ENCODE results near the gene TSPAN9.

The TSPAN9 gene

DNA sequence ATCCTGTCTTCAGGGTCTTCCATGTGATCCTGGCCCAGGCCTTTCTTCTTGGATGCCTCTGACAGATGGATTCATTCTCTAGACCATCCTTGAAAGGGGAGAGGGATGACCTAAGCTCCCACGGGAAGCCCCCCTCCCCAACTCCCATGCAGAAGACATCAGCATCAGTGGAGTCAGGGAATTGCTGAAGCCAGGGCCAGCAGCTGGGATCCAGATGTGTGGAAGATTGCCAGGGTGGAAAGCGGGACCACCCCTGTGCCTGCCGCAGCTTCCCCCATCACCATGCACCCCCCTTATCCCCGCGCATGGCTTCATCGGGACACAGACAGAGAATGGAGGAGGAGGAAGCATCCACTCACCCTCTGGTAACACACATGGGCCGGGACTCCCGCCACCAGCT is 230.2 kb downstream of the TSPAN9 start:
- DNase-seq: no peak

DNA sequence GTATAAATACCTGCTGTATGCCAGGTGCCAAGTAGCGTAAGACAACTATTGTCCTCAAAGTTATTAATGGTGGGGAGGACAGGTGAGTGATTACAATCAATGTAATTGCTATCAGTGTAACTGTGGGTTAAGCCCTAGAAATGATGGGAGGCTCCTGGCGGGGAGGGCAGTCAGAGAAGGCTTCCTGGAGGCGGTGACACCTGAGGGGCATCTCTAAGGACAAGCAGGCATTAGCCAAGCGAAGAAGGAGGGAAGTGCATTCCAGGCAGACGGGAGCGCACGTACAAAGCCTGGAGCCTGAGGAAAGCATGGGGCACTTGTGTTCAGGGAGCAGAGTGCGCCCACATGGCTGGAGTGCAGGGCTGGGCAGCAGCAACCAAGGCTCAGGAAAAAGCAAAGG is 230.9 kb downstream of the TSPAN9 start:
- DNase-seq: no peak

DNA sequence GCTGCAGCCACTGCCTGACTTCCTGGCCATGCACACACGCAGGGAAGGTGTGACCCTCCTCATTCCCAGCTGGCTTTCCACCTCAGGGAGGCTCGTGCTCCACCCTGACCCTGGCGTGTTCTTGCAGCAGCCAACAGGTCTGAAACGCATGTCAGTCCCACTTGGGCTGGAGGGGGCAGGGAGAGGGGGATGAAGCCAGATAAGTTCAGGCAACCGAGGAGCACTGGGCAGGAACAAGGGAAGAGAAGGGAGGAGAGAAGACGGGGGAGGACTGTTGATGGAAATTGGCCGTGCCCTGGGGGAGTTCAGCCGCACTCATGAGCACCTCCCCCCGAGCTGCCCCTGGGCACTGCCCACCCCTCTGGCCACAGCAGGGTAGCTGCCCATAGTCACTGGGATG is 231.4 kb downstream of the TSPAN9 start:
- no peak for DNase-seq

DNA sequence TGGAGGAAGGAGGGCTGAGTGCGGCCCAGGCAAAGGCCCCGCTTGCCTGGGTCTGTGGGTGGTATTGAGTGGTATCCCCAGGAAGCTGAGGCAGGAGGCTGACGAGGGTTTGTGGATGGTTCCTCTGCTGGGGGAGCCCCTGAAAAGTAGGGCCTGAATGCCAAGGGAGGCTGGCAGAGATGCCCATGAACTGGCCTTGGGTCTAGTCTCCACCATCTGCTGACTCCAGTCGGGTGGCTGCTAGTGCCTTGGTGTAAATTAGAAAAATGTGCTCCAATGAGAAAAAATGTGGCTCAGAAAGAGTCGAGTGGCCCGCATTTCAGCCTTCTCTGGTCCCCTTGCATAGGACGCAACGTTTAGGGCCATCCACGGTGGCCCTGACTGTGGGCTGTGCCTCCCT is 232.6 kb downstream of the TSPAN9 start:
- DNase-seq: no peak

DNA sequence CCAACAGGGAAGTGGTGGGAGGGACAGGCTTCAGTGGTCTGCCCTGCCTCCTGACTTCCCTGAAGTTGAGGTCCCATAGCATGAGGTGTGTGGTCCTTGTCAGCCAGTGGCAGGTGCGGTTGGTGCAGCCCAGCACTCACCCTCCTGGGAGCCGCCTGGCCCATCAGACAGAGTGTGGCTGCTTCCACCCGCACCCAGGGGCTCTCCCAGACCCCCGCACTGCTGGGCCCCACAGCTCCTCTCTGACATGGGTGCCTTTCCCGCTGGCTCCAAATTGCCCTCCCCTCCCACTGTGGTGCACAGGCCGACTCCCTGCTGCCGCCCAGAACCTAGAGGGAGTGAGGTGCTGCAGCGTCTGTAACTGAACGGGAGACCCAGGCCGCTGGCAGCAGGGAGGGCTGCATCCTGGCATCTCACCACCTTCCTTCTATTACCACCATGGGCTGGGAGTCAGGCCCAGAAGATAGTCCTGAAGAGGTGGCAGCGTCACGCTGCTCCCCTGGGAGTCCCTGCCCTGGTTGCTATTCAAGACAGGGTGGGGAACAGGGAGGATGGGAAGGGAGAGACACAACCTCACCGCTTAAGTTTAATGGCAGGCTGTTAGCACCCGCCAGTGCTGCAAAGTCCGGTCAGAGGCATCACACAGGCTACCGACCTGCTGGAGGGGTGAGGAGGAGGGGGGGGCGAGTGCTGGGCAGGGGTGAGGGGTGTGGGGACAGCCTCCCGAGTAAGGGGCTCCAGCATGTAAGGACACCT is 233.3 kb downstream of the TSPAN9 start:
- no peak for DNase-seq

DNA sequence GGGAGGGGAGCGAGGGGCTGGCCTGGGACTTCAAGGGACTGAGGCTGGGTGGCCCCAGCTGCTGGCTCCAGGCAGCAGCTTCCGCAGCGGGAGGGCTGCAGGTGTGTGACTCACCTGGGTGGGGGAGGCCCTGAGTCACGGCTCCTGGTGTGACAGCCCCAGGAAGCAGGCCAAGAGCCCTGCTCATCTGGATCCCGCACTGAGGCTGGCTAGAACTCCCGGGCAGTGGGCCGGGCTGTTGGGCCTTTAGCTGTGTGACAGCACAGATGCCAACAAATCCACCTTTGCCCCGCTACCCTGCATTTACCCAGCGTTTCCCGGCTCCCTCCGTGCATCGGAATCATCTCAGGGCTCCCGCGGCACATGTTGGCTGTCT is 233.8 kb downstream of the TSPAN9 start:
- DNase-seq: no peak

DNA sequence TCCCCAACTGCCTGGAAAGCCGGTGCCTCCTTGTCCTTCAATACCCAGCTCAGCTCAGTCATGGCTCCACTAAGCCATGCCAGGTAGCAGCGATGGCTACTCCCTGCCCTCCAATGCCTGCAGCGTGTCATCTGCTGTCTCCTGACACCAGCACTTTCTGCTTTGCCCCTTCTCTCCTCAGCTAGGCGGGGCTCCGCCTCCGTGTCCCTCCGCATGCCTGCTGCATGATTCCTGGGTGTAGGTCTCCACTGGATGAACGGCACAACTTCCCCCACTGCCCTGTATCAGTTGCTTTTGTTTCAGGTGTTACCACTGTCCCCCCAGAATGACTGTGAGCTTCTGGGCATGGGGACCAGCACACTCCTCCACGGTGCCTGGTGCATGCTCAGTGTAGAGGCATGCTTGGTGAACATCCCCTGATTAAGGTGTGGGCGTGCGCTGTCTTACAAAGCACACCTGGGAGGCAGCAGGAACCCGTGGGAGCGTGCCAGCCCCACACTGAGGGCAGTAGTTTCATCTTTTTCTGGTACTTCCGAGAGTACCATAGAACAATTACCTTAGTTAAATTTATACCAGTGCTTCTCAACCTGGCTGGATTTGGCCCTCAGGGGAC is 234.4 kb downstream of the TSPAN9 start:
- no peak for DNase-seq

DNA sequence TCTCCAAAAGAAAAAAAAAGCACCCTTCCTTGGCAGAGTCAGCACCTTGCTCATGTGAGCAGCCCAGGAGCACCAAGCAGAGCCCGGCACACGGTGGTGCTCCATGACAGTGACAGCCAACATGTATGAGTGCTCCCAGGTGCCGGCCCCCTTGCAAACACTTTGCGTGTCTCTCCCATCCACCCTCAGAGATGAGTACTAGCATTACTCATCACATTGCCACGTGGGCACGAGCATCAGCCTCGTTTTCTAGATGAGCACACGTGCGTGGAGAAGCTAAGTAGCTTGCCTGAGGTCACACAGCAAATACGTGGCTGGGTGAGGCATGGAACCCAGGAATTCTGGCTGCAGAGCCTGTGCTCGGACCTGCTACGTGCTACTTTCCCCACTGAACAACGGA is 235.9 kb downstream of the TSPAN9 start:
- no peak for DNase-seq

DNA sequence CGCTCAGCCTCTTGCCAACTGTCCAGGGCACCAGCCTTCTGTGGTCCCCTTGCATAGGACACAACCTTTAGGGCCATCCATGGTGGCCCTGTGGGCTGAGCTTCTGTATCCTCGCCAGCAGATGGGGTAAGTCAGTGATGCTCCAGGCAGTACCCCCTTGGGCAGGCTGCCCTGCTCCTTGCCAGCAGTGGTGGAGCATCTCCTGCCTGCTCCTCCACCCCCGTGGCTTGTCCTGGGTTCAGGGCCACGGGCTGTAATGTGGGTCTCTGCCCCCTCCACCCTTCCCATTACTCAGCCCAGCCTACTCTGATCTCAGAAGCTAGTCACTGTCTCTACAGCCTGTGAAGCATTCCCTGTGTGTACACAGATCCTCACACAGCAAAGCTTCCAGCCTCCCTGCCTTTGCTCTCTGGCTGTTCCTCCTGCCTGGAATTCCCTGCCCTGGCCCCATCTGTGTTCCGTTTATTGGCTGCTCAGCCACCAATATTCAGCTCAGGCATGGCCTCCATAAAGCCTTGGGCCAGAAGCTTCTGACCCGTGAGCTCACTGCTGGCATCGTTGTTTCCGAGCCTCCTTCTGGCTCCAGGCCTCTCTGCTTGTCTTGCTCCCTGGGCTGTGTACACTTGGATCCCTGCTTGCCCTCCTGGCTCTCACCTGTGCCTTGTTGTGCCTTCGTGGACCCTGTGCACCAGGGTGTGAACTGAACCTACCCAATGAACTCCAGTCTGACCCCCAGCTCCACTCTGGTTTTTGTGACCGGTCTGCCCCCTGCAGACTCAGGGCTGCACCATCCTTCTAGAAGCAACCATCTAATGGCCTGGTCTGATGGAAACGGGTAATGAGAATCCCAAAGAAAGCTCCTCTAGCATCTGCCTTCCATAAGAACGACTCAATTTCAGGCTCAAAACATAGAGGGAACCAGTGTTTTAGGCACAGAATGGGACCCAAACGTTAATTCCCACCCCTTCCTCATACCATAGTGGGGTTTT is 236.8 kb downstream of the TSPAN9 start:
- no peak for DNase-seq

DNA sequence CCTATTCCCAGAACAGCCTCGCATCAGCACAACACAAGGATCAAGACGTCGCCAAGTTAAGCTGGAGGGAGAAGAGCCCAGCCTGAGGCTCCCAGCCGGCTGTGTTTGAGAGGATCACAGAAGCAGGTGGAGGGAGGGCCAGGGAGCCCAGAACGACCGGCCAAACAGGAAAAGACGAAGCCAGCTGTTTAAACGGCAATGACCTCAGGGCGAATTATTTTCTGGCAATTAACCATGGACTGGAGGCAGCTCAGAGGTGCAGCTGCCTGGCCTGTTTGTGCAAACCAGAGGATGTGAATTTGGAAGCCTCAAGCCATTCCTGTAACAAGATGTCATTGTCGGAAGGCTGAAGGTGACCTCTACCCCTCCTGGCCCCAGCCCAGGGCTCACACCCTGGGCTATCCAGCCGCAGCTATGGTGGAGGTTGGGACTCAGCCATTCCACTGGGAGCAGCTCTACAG is 238.1 kb downstream of the TSPAN9 start:
- DNase-seq: no peak

DNA sequence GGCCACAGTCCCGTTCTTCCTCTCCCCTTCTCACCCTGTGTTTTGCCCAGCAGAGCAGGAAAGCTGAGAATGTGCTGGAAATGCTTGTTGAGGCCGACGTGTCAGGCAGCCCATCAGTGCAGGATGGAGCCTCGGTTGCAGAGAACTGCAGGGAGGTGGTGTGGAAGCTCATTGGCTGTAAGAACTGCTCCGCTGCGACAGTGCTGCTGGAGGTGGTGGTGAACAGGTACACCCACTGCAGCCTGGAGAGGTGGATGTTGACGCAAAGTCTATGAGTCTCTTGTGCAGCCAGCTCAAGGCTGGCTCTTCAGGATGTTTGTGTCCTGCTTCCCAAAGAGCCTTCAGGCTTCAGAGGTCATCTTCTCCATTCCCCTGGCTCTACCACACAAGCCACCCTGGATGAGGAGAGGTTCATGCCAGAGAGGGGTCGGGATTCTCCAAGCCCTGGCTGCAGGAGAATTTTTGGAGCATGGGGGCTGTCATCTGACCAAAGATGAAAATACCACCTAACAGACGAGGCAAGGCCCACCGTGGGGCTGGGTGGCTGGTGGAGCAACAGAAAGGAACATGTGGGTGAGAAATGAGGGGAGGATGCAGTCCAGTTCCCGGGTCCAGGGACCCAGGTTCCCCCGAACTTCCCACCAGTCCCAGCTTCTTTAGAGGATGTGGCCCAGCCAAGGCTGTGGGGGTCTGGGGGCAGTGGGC is 239.7 kb downstream of the TSPAN9 start:
- DNase-seq: no peak

DNA sequence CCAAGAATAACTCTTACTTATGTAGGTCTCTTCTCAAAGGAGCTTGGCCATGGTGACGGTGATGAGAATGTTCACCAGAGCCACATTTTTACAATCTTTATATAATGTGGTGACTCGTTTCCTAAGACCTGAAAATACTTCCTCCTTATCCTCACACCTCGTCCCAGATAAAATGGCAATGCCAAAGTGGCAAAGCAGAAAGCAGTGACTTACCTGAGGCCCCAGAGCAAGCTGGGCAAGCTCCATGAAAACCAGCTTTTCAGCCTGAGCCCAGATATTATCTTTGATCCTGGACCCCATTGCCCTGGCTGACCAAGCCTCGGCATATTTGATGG is 240.3 kb downstream of the TSPAN9 start:
- no peak for DNase-seq

DNA sequence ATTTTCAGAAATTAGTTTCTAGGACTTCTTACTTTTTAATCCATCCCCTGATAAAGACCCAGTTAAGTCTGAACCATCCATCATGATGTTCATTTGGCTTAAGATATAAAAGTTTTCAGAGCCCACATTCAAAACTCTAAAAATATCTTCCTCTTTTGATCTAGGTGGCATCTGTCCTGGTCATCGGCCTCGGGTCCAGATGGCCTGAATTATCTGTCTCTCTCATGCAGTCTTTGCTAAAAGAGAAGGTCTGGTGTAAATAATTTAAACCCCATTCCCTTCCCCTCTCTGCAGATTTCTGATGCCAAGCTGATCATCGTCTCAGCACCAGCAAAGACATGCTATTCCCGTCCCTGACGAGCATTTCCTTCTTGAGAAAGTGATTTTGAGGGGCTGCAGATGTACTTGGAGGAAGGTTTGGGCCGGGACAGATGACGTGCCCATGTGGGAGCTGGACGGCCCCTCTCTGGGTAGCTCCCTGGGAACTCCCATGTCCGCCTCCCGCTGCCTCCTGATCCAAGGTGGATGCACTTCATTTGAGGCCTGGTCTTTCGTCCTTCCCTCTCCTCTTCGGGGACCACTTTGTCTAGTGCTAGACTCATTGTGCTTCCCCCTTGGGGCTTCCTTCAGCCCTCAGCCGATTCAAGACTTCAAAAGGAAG is 240.8 kb downstream of the TSPAN9 start:
- no peak for DNase-seq

DNA sequence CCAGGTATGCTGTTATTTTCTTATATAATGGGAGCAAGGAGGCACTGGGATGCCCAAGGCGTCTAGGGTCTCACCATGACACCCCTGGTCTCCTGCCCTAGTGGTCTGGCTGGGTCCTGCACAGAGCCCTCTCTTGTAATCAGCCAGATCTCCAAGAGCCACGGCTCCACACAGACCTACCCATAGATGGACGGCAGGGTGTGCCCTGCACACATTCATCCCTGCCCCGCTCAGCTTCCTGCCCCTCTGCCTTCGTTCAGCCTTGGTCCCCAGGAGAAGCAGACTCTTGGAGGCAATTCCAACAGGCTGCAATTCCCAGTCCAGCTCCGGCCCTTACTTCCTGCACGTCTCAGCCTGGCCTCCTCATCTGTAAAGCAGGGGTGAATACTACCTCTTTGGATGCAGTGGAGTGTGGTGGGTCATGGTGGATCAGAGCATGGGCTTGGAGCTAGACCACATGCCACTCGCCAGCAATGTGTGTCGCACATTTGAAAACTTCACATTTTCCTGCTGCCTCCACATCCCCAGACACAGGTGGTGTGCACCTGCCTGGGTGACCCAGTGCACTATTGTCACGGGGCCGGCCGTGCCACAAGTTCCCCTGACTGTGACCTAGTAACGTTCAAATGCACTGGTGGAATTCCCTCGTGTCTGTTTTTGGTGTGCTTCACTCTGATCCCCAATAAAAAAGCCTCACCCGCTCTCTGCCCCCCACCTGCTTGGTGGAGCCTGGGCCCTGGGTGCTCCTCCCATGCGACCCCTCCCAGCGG is 242.7 kb downstream of the TSPAN9 start:
- no peak for DNase-seq

DNA sequence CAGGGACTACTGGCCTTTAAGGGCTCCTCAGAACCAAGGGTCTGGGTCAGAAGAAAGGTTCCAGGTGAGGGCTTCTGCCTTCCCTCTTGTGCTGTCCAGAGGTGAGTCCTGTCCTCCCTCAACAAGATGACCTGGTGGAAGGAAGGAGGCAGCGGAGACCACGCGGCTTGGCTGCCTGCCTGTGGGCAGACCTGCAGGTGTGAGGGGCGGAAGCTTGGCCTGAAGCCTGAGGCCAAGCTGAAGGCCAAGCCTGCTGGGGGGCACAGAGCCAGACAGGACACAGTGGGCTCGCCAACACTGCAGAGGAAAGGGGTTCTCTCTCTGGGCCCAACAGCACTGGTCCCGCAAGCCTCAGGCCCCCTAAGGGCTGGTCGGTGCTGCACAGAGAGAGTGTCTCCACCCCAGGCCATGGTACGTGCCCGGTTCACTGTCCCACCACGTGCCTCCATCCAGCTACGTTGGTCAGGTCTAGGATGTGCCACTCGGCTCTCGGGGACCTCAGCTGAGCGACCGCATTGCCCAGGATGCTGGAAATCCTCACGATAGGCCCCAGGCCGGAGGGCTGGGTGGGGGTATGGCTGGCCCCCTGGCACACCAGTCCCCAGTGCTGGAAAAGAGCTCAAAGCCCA is 243.8 kb downstream of the TSPAN9 start:
- DNase-seq: no peak

DNA sequence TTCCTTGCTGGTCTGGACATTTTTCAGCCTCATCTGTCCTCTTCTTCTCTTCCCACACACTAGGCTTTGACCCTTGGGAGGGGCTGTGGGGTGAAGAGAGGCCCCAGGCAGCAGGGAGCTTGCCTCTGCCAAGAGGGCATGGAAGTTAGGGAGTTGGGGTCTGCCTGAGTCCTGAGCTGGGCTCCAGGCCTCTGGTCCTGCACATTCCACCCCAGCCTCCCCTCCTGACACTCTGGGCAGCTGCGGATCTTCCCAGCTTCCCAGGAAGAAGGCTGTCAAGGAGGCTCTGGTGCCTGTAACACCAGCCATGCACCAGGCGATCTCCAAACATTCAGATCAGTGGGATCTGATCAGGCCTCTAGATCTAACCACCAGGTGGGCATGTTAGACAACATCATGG is 244.7 kb downstream of the TSPAN9 start:
- no peak for DNase-seq

DNA sequence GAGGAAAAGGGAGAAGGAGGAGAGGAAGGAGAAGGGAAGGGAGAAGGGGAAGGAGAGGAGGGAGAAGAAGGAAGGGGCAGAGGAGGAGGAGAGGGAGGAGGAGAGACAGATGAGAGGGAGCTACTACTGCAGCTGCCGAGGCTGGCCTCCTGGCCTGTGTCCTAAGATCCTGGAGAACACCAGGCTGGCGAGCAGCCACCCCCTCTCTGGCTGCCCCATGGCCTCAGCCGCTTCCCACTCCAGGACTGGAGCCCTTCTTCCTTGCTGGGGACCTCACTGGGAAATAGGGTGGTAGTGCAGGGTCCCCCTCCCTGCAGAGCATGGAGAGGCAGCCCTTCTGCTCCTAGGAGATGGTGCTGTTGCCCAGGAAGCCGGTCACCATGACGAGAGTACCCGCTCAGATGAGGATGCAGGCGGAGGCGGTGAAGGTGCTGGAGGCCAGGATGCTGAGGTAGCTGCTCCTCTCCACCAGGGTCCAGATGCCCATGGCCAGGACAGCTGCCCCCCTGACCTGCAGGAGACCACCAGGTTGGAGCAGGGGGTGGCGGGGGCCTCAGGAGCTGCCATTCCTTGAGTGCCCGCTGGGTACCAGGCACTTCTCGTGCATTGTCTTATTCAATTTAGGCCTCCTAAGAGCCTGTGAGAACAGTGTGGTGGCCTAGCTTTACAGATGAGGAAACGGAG is 246.0 kb downstream of the TSPAN9 start:
- DNase-seq: no peak

DNA sequence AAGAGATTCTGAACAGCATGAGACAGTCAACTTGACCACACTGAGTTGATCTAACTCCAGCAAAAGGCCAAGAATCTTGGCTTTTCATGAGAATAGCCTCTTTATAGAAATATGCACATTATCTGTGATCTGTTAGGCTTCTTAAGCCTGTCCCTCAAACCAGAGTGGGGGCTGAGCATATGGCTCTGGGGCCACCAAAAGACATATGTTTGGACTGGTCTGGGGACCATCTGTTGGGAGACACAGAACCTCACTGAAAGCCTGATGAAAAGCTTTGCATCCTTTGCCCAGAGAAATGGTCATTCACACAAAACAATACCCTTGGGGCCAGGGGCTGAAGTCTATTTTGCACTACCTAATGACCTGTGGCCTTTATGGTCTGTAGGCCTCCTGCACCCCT is 248.6 kb downstream of the TSPAN9 start:
- DNase-seq: no peak

DNA sequence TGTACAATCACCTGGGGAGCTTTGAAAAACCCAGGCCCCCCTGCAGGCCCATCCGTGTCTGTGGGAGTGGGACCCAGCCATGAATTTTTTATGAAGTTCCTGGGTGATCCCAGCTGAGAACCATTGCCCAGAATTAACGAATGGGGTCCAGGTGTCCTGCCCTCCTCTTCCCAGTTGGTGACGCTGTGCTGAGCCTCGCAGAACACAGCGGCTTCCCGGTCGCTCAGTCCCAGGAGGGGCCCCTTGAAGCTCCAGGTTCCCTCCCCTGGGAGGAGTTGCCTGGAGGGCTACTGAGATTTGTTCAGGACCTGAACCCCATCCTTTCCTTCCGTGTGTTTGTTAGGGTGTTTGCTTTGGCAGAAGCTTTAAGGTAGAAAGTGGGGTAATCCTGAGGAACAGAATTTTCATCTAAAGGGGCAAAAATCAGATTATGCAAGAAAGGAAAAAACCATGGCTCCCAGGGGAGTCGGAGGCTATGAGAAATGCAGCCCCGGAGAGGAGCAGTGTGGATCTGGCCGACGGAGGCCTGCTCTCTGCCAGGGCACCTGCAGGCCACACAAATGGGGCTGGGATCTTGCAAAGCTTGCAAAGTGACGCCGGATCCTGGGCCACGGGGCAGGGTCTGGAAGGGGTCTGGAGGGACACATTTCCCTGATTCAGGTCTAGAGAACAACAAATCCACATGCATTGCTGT is 249.1 kb downstream of the TSPAN9 start:
- no peak for DNase-seq
